Measurements from ENCODE around the gene IL18R1.

GRCh38 chr2:102336502-102336945 is 19.1 kb upstream of the IL18R1 start:
- TF ChIP-seq CTCF (IDR thresholded peaks at IDR 0.05; ENCODE audit: low read depth, low read length, missing input control), result no peak
- TF ChIP-seq REST (IDR thresholded peaks at IDR 0.05), result no peak
- no peak for TF ChIP-seq ZBTB33 (IDR thresholded peaks at IDR 0.05)
- TF ChIP-seq GABPA (IDR thresholded peaks at IDR 0.05 in 1 of 2, conservative IDR thresholded peaks at IDR 0.05 in 1 of 2), result no peak
- no peak for TF ChIP-seq ATF3 (IDR thresholded peaks at IDR 0.05)
- TF ChIP-seq RAD21 (IDR thresholded peaks at IDR 0.05), result no peak
- no peak for TF ChIP-seq EGR1 (IDR thresholded peaks at IDR 0.05; ENCODE audit: low read depth in 2 of 2)
- TF ChIP-seq YY1 (IDR thresholded peaks at IDR 0.05), result no peak
- TF ChIP-seq RXRA (IDR thresholded peaks at IDR 0.05), result no peak
